Stomach (tissue), 9 donors: ENCODE measurements around the gene UBR4. TPM values are rescaled to one million over a fixed set of nuclear protein-coding genes. Genes with fewer than 3 reads are reported as not detected.

Experiments
- DNase-seq, 2 donors: peaks; one replicate each; pipeline versions ENCODE4 v3.0.0 to v3.0.0-alpha.2; 2013 to 2019
- H3K27ac ChIP-seq, 5 donors: fragments of 200-600 bp in 4 of 5; sonication (generic) in 4 of 5; one replicate each; pipeline ENCODE4 v1.5.1; 2013 to 2019; ENCODE audit warnings: mild to moderate bottlenecking in 1 of 5, moderate library complexity in 1 of 5
- H3K27me3 ChIP-seq, 3 donors: fragments of 200-600 bp; sonication (generic); one replicate each; pipeline ENCODE4 v1.5.1; 2017 to 2019; ENCODE audit warnings: mixed run types in 1 of 3
- H3K36me3 ChIP-seq, 4 donors: fragments of 200-600 bp; sonication (generic); 1 replicate in 3 of 4; 2 replicates in 1 of 4; pipeline ENCODE4 v1.5.1; 2016 to 2019
- H3K4me1 ChIP-seq, 4 donors: fragments of 200-600 bp; sonication (generic); one replicate each; pipeline ENCODE4 v1.5.1; 2016 to 2019
- H3K4me3 ChIP-seq, 4 donors: fragments of 200-600 bp; sonication (generic) in 3 of 4; one replicate each; pipeline ENCODE4 v1.5.1; 2016 to 2019; ENCODE audit warnings: mild to moderate bottlenecking in 1 of 4
- H3K9me3 ChIP-seq, 4 donors: fragments of 200-600 bp; sonication (generic); one replicate each; pipeline ENCODE4 v1.5.1; 2016 to 2019
- EP300 ChIP-seq: sonication (generic); formaldehyde crosslinking; IDR thresholded peaks from one replicate; pipeline ENCODE4 v1.6.1; 2017; ENCODE audit warnings: antibody characterized with exemption
- POLR2A ChIP-seq, 4 donors: fragments of 450-650 bp; IDR thresholded peaks; one replicate each; pipeline ENCODE4 v1.6.1; 2016; ENCODE audit warnings: antibody characterized with exemption in 4 of 4, control low read depth in 2 of 4, mild to moderate bottlenecking in 1 of 4, moderate library complexity in 1 of 4
- POLR2AphosphoS5 ChIP-seq, 3 donors: sonication (generic); formaldehyde crosslinking; IDR thresholded peaks; one replicate each; pipeline ENCODE4 v1.6.1; 2016; ENCODE audit warnings: antibody characterized with exemption in 3 of 3
- WGBS, 5 donors: extraction: QIAGEN DNeasy Blood & Tissue Kit in 3 of 5; methylation state at CpG; one replicate each; pipeline versions ENCODE4 v1.1.5 to v1.1.7; 2013 to 2018; 5-methylcytosine and 5-hydroxymethylcytosine counted together
- intact Hi-C: fragments of 100-400 bp; cut with DNase I; formaldehyde crosslinking; loops from one replicate; pipeline ENCODE4 v1.15.1; 2023; ENCODE audit warnings: low total_unique reads
- polyA plus RNA-seq, 3 donors: library from polyadenylated mRNA; stranded (reverse); fragments of 200-250 nt; gene quantifications; one replicate each; pipeline ENCODE4 v1.2.3, GENCODE V29; 2013
- total RNA-seq, 5 donors: library from RNA; depleted of rRNA; stranded (reverse); fragments of >200 nt; gene quantifications; one replicate each; pipeline versions ENCODE4 v1.1.0 to v1.2.3, GENCODE V29; 2014 to 2016
- TF ChIP-seq, protein P1 (sequence below), 7 experiments: fragments of 450-650 bp in 4 of 7; fragments of 200-600 bp in 3 of 7; sonication (generic) in 3 of 7; IDR thresholded peaks; one replicate each; pipeline ENCODE4 v1.5.1; 2016 to 2019; ENCODE audit warnings: antibody characterized with exemption in 7 of 7, control low read depth in 2 of 7, mild to moderate bottlenecking in 1 of 7
- donor health status: healthy with polysubstance abuse.
- donor health status: Bipolar disorder and iron deficiency.
- donor health status: healthy.

Gene UBR4
- total and polyA plus RNA-seq, 8 donors, result 41.9 to 262 (median 128) TPM

DNA sequence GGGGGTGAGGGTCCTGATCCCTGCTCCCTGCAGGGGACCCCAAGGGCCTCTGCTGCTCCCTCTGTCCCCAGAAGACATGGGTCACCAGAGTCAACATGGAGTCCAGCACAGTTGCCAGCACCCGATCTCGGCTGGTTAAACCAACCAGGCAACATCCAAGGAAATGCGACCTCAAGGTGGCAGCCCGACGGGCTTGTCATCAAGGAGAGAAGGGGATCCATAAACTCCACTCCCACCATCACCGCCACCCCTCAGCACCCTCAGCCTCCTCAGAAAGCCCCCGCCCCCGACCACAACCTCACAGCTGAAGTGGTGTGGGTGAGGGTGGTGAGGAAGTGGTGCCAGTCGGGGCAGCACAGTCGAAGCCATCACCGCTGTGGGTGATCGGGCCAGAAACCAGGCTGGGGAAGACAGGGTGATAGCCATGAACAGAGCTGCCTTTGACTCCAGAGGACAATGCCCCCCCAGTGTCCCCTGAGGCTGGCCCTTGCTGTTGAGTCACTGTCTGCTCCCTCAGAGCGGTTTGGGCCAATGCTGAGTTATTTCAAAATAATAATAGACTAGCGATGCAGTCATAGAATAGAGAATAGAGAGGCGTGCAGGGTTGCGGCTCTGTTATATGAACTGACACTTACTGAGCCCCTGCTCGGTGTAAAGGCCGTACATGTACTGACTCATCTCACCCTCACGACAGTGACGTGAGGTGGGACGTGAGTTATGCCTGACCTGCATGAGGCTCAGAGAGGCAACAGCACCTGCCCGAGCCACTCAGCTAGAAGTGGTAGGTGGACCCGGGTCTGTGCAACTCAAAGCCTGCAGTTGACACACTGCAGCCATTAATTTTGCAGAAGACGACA, 164.9 kb downstream of the UBR4 start:
- DNase-seq, result peak in 1 of 2 donors; percentile 11
- Histone ChIP-seq H3K4me3 (no peak overlapping the region), H3K27ac (no peak overlapping the region), H3K36me3 (no peaks in the 10 kb centered on the region), H3K4me1 (peaks cover 0 to 15% (median 4%) of the 10 kb centered on the region in 4 donors), H3K27me3 (peaks cover 0 to 52% (median 15%) of the 10 kb centered on the region in 3 donors), H3K9me3 (no peaks in the 10 kb centered on the region)
- 74 to 86% (median 83%) methylated on average over 23 to 24 of the region's 24 CpGs for WGBS, 5 donors
- intact Hi-C loops, result no loop called here
- TF ChIP-seq POLR2AphosphoS5 (IDR thresholded peaks at IDR 0.05) (no peak), EP300 (no peak), POLR2A (IDR thresholded peaks at IDR 0.05) (no peak)
- TF ChIP-seq, protein P1, sequence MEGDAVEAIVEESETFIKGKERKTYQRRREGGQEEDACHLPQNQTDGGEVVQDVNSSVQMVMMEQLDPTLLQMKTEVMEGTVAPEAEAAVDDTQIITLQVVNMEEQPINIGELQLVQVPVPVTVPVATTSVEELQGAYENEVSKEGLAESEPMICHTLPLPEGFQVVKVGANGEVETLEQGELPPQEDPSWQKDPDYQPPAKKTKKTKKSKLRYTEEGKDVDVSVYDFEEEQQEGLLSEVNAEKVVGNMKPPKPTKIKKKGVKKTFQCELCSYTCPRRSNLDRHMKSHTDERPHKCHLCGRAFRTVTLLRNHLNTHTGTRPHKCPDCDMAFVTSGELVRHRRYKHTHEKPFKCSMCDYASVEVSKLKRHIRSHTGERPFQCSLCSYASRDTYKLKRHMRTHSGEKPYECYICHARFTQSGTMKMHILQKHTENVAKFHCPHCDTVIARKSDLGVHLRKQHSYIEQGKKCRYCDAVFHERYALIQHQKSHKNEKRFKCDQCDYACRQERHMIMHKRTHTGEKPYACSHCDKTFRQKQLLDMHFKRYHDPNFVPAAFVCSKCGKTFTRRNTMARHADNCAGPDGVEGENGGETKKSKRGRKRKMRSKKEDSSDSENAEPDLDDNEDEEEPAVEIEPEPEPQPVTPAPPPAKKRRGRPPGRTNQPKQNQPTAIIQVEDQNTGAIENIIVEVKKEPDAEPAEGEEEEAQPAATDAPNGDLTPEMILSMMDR (IDR thresholded peaks at IDR 0.05), result no peak

DNA sequence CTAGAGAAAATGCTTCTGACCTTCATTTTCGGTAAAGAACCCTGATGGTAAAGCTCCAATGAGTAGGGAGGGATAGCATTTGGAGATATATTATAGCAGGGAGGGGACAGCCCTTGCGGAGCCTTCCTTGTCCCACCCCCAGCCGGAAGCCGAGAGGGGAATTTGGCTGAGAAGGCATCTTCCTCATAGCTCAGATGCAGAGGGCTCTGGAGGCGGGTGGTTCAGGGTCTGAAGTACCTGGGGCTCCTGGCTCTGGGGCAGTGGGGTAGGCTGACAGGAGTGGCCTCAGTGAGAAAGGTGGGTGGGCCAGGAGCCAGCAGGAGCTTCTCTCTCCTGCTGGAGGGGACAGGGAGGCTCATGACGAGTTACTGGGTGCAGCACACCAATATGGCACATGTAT, 165.6 kb downstream of the UBR4 start:
- H3K27ac ChIP-seq, result no peak overlapping the region
- 82 to 89% (median 86%) methylated on average over 6 of the region's 6 CpGs for WGBS, 5 donors
- H3K27me3 ChIP-seq, result peaks cover 0 to 52% (median 15%) of the 10 kb centered on the region in 3 donors
- H3K9me3 ChIP-seq, result no peaks in the 10 kb centered on the region
- peaks cover 0 to 15% (median 4%) of the 10 kb centered on the region in 4 donors for H3K4me1 ChIP-seq
- TF ChIP-seq, protein P1 (IDR thresholded peaks at IDR 0.05), result no peak
- TF ChIP-seq POLR2A (IDR thresholded peaks at IDR 0.05) (no peak), POLR2AphosphoS5 (IDR thresholded peaks at IDR 0.05) (no peak), EP300 (no peak)
- no peak for DNase-seq
- no peak overlapping the region for H3K4me3 ChIP-seq
- H3K36me3 ChIP-seq, result no peaks in the 10 kb centered on the region
- intact Hi-C loops, result no loop called here

DNA sequence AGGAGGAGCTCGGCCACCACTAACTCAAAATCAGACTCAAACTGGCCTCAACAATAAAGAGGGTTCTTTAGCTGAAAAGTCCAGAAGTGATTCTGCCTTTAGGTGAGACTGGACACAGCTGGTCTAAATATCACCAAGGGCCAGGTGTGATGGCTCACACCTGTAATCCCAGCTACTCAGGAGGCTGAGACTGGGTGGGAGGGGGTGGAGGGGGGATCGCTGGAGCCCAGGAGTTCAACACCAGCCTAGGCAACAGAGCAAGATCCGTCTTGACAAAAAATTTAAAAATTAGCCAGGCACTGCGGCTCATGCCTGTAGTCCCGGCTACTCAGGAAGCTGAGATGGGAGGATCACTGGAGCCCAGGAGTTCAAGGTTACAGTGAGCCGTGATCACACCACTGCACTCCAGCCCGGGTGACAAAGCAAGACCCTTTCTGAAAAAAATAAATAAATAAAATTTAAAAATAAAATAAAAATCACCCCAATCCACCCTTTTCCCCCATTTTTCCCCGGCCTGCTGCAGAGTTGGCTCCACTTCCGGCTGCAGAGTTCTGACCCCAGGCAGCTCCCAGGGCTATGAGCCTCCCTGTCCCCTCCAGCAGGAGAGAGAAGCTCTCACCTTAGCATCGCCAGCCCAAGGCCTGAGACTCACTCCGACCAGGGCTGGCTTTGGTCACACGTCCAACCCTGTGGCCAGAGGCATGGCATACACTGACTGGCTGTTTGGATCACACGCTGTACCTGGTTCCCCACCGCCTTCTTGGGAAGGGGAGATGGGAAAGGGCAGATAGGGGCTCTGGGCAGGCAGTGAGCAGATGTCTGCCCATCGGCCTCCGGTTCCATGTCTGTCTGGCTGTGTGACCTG, 166.3 kb downstream of the UBR4 start:
- intact Hi-C loops, result no loop called here
- WGBS, 5 donors, result 70 to 83% (median 82%) methylated on average over 15 to 16 of the region's 16 CpGs
- no peak overlapping the region for H3K27ac ChIP-seq
- H3K4me1 ChIP-seq, result peaks cover 0 to 15% (median 4%) of the 10 kb centered on the region in 4 donors
- H3K4me3 ChIP-seq, result no peak overlapping the region
- TF ChIP-seq POLR2AphosphoS5 (IDR thresholded peaks at IDR 0.05) (no peak), POLR2A (IDR thresholded peaks at IDR 0.05) (no peak), EP300 (no peak)
- TF ChIP-seq, protein P1 (IDR thresholded peaks at IDR 0.05), result no peak
- H3K36me3 ChIP-seq, result no peaks in the 10 kb centered on the region
- H3K9me3 ChIP-seq, result no peaks in the 10 kb centered on the region
- H3K27me3 ChIP-seq, result peaks cover 0 to 50% (median 15%) of the 10 kb centered on the region in 3 donors
- DNase-seq, result no peak
